Measurements from ENCODE around the gene C11orf42. TPM values are rescaled to one million over a fixed set of nuclear protein-coding genes. Genes with fewer than 3 reads are reported as not detected.

C11orf42 gene
- total RNA-seq, 2 donors from 2014 or later, result not detected

- peaks cover 14% of the 10 kb centered on the region for H3K9me3 ChIP-seq (ENCODE audit: control insufficient read depth, low read length)
- DNase-seq, result no peak
- H3K9ac ChIP-seq (ENCODE audit: extremely low read depth, low read length, poor library complexity, severe bottlenecking), result no peak overlapping the region
- no peak overlapping the region for H3K4me3 Mint-ChIP-seq
- H3K36me3 Mint-ChIP-seq (ENCODE audit: low read depth), result peaks cover 2% of the 10 kb centered on the region
- H3K4me1 ChIP-seq (ENCODE audit: control insufficient read depth, insufficient read depth, low read length), result no peaks in the 10 kb centered on the region
- WGBS, 2 experiments (ENCODE audit: insufficient coverage in 1 of 2, insufficient read length in 1 of 2), result 78 to 80% methylated on average over 2 of the region's 2 CpGs
- peaks cover 25% of the 10 kb centered on the region for H3K9me3 Mint-ChIP-seq
- H3K4me3 ChIP-seq (ENCODE audit: low read length), result no peak overlapping the region
- H3K27me3 Mint-ChIP-seq (ENCODE audit: insufficient read depth), result peaks cover 1% of the 10 kb centered on the region
- H3K27ac ChIP-seq (ENCODE audit: low read depth, low read length), result no peak overlapping the region
- peaks cover 9% of the 10 kb centered on the region for H3K4me1 Mint-ChIP-seq
- no peaks in the 10 kb centered on the region for H3K36me3 ChIP-seq (ENCODE audit: control insufficient read depth, insufficient read depth, low read length)
- H3K27ac Mint-ChIP-seq, result no peak overlapping the region
- no peaks in the 10 kb centered on the region for H3K27me3 ChIP-seq (ENCODE audit: control insufficient read depth, insufficient read depth, low read length, poor library complexity, severe bottlenecking)
- no peak for TF ChIP-seq CTCF (conservative IDR thresholded peaks at IDR 0.05)
Observed at GRCh38 chr11:6175440-6175839, 29.9 kb upstream of the C11orf42 start.

- Histone ChIP-seq H3K4me3 (ENCODE audit: low read length) (no peak overlapping the region), H3K27ac (ENCODE audit: low read depth, low read length) (no peak overlapping the region), H3K4me1 (ENCODE audit: control insufficient read depth, insufficient read depth, low read length) (no peaks in the 10 kb centered on the region), H3K27me3 (ENCODE audit: control insufficient read depth, insufficient read depth, low read length, poor library complexity, severe bottlenecking) (no peaks in the 10 kb centered on the region), H3K9ac (ENCODE audit: extremely low read depth, low read length, poor library complexity, severe bottlenecking) (no peak overlapping the region), H3K36me3 (ENCODE audit: control insufficient read depth, insufficient read depth, low read length) (no peaks in the 10 kb centered on the region), H3K9me3 (ENCODE audit: control insufficient read depth, low read length) (no peaks in the 10 kb centered on the region)
- DNase-seq, result no peak
- no peak overlapping the region for H3K27ac Mint-ChIP-seq
- no peak overlapping the region for H3K4me3 Mint-ChIP-seq
- H3K9me3 Mint-ChIP-seq, result peaks cover 7% of the 10 kb centered on the region
- no peaks in the 10 kb centered on the region for H3K36me3 Mint-ChIP-seq (ENCODE audit: low read depth)
- H3K27me3 Mint-ChIP-seq (ENCODE audit: insufficient read depth), result no peaks in the 10 kb centered on the region
- peaks cover 8% of the 10 kb centered on the region for H3K4me1 Mint-ChIP-seq
- no peak for TF ChIP-seq CTCF (conservative IDR thresholded peaks at IDR 0.05)
Observed at GRCh38 chr11:6191742-6192141, 13.6 kb upstream of the C11orf42 start.

GRCh38 chr11:6194065-6194581 is 11.2 kb upstream of the C11orf42 start:
- Mint-ChIP-seq H3K4me1 (peaks cover 8% of the 10 kb centered on the region), H3K4me3 (no peak overlapping the region), H3K27me3 (ENCODE audit: insufficient read depth) (no peaks in the 10 kb centered on the region), H3K9me3 (peaks cover 7% of the 10 kb centered on the region), H3K27ac (no peak overlapping the region), H3K36me3 (ENCODE audit: low read depth) (no peaks in the 10 kb centered on the region)
- no peaks in the 10 kb centered on the region for H3K27me3 ChIP-seq (ENCODE audit: control insufficient read depth, insufficient read depth, low read length, poor library complexity, severe bottlenecking)
- DNase-seq, result no peak
- H3K4me3 ChIP-seq (ENCODE audit: low read length), result no peak overlapping the region
- H3K27ac ChIP-seq (ENCODE audit: low read depth, low read length), result no peak overlapping the region
- H3K4me1 ChIP-seq (ENCODE audit: control insufficient read depth, insufficient read depth, low read length), result no peaks in the 10 kb centered on the region
- H3K9ac ChIP-seq (ENCODE audit: extremely low read depth, low read length, poor library complexity, severe bottlenecking), result no peak overlapping the region
- no peaks in the 10 kb centered on the region for H3K36me3 ChIP-seq (ENCODE audit: control insufficient read depth, insufficient read depth, low read length)
- TF ChIP-seq CTCF (conservative IDR thresholded peaks at IDR 0.05), result no peak
- WGBS, 2 experiments (ENCODE audit: insufficient coverage in 1 of 2, insufficient read length in 1 of 2), result 80 to 100% methylated on average over 1 of the region's 1 CpG
- no peaks in the 10 kb centered on the region for H3K9me3 ChIP-seq (ENCODE audit: control insufficient read depth, low read length)

All from endodermal cell (in vitro differentiated cells).